HepG2 (cell line): ENCODE measurements around the gene SP9. TPM values are rescaled to one million over a fixed set of nuclear protein-coding genes. Genes with fewer than 3 reads are reported as not detected.

Source experiments
- AFF4 ChIP-seq: sonication (generic); formaldehyde crosslinking; IDR thresholded peaks from 2 replicates; pipeline ENCODE4 v1.4.0; 2020; ENCODE audit warnings: missing genetic modification reagents
- CCDC6 ChIP-seq: sonication (generic); formaldehyde crosslinking; IDR thresholded peaks from 2 replicates; pipeline ENCODE4 v1.8.1; 2022; ENCODE audit warnings: mild to moderate bottlenecking, missing genetic modification reagents, moderate library complexity
- KDM5B ChIP-seq: sonication (generic); formaldehyde crosslinking; IDR thresholded peaks from 2 replicates; pipeline ENCODE4 v1.4.0; 2020; ENCODE audit warnings: missing genetic modification reagents, mild to moderate bottlenecking, borderline replicate concordance
- MBNL3 ChIP-seq: fragments of 250-450 bp; sonication (Bioruptor Pico); conservative IDR thresholded peaks from 2 replicates; pipeline ENCODE4 v1.8.0; 2022; ENCODE audit warnings: mild to moderate bottlenecking, inconsistent platforms
- REST ChIP-seq, 2 experiments: IDR thresholded peaks; 2 replicates each; pipeline ENCODE4 v1.6.1; 2011 to 2012; ENCODE audit warnings: low read length in 2 of 2, borderline replicate concordance in 1 of 2, low read depth in 1 of 2, mild to moderate bottlenecking in 1 of 2, moderate library complexity in 1 of 2
- STAT5B ChIP-seq: sonication (generic); formaldehyde crosslinking; IDR thresholded peaks from 2 replicates; pipeline ENCODE4 v1.4.0; 2020; ENCODE audit warnings: missing genetic modification reagents
- TCF12 ChIP-seq, 2 experiments: fragments of 450-650 bp in 1 of 2; sonication (generic) in 1 of 2; formaldehyde crosslinking in 1 of 2; IDR thresholded peaks; 2 replicates each; pipeline versions ENCODE4 v1.6.1 to v1.8.0; 2017 to 2022; ENCODE audit warnings: antibody characterized with exemption in 1 of 2, mild to moderate bottlenecking in 1 of 2, missing genetic modification reagents in 1 of 2, moderate library complexity in 1 of 2
- TCF7 ChIP-seq: sonication (generic); IDR thresholded peaks from 2 replicates; pipeline ENCODE4 v1.6.1; 2016; ENCODE audit warnings: antibody characterized with exemption, low read depth
- WIZ ChIP-seq: sonication (generic); formaldehyde crosslinking; IDR thresholded peaks from 2 replicates; pipeline ENCODE4 v1.5.1; 2020; ENCODE audit warnings: mild to moderate bottlenecking, missing genetic modification reagents
- ZBTB21 ChIP-seq: sonication (generic); formaldehyde crosslinking; IDR thresholded peaks from 2 replicates; pipeline ENCODE4 v1.4.0; 2020; ENCODE audit warnings: missing genetic modification reagents
- ZNF18 ChIP-seq: sonication (generic); formaldehyde crosslinking; IDR thresholded peaks from 2 replicates; pipeline ENCODE4 v1.8.0; 2022; ENCODE audit warnings: mild to moderate bottlenecking, missing genetic modification reagents; ENCODE audit not compliant: insufficient replicate concordance
- ZNF251 ChIP-seq: sonication (generic); formaldehyde crosslinking; IDR thresholded peaks from 2 replicates; pipeline ENCODE4 v1.9.0; 2021; ENCODE audit warnings: mild to moderate bottlenecking, missing genetic modification reagents
- ZNF256 ChIP-seq: sonication (generic); formaldehyde crosslinking; conservative IDR thresholded peaks from 2 replicates; pipeline ENCODE4 v1.4.0; 2020; ENCODE audit warnings: missing genetic modification reagents
- ZNF276 ChIP-seq: sonication (generic); formaldehyde crosslinking; IDR thresholded peaks from 2 replicates; pipeline ENCODE4 v1.4.0; 2020; ENCODE audit warnings: mild to moderate bottlenecking, low read depth, missing genetic modification reagents
- ZNF629 ChIP-seq: sonication (generic); formaldehyde crosslinking; conservative IDR thresholded peaks from 2 replicates; pipeline ENCODE4 v1.5.0; 2020; ENCODE audit warnings: missing genetic modification reagents
- polyA plus RNA-seq, 8 experiments: library from polyadenylated mRNA; depleted of rRNA in 3 of 8; stranded (reverse) in 7 of 8; unstranded in 1 of 8; fragments of >200 nt; fragmentation: Illumina TruSeq in 4 of 8; extraction: Trizol in 4 of 8; gene quantifications; 2 replicates each; pipeline versions ENCODE4 v1.2.1 to v1.2.3, GENCODE V29; 2011 to 2016; ENCODE audit warnings: low read depth in 4 of 8, missing spikeins in 1 of 8, mixed read lengths in 1 of 8; ENCODE audit not compliant: insufficient read depth in 1 of 8
- total RNA-seq, 5 experiments: library from RNA; depleted of rRNA; stranded (reverse); fragments of >200 nt; fragmentation: Illumina TruSeq; extraction: Trizol; gene quantifications; 2 replicates each; pipeline ENCODE4 v1.2.3, GENCODE V29; 2016; ENCODE audit warnings: low read depth in 1 of 5

SP9 gene
- total and polyA plus RNA-seq, 2 of the 13 experiments (the other 11 are each of a cell fraction or from before 2014, with no cell fraction given) = not detected

DNA sequence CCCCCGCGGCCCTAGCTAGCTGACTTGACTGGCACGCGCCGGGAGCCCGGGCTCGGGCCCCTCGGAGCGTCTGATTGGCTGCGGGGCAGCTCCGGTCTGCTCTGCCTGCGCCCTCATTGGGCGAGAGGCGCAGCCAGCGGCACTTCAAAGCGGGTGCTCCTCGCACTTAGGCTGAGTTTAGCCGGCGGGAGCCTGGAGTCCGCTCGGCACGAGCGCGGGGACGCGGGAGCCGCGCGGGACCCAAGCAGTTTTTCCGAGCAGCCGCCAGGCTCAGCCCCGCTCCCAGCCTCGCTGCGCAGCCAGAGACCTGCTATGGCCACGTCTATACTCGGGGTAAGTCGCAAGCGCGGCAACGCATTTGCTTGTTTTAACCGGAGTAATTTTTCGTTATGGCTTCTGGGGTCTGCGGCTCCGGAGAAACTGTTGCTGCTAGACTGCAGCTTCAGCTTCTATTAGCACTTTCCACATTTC is at the start of gene SP9 (continued):
- TF ChIP-seq AFF4 (CRISPR knock-in tag) (no peak), ZNF251 (no peak), ZNF276 (CRISPR knock-in tag) (no peak), CCDC6 (peak; percentile 39; the same call in 1 of the 2 replicates), STAT5B (CRISPR knock-in tag) (no peak), WIZ (CRISPR knock-in tag) (no peak), MBNL3 (no peak), REST (IDR thresholded peaks at IDR 0.05; ENCODE audit: borderline replicate concordance in 1 of 2, low read depth in 1 of 2, low read length in 2 of 2) (no peak), ZNF18 (no peak), ZBTB21 (CRISPR knock-in tag) (no peak), TCF12 (IDR thresholded peaks at IDR 0.05) (no peak), TCF12 (CRISPR knock-in tag; IDR thresholded peaks at IDR 0.05) (no peak), ZNF256 (CRISPR knock-in tag) (no peak), ZNF629 (CRISPR knock-in tag) (no peak), TCF7 (peak; percentile 83), KDM5B (peak; percentile 80)
